SK-N-SH (cell line): ENCODE results near the gene SEC14L1. TPM values are rescaled to one million over a fixed set of nuclear protein-coding genes. Genes with fewer than 3 reads are reported as not detected.
A peak's percentile ranks its signal among the peaks of the same experiment; 100 is the strongest.

ENCODE experiments used
- CTCF ChIA-PET: fragments of 300-600, 350-600 bp; formaldehyde crosslinking; extraction: SDS; loops from one replicate; lab custom pipeline; 2021; lab: Yijun Ruan, JAX
- POLR2A ChIA-PET: fragments of 350-600 bp; sonication (Branson Sonifier 250); formaldehyde crosslinking; extraction: SDS; loops from one replicate; lab custom pipeline; 2020; ENCODE audit warnings: antibody characterized with exemption, inconsistent platforms; lab: Yijun Ruan, JAX
- DNase-seq: peaks from one replicate; pipeline ENCODE4 v3.0.0; 2012
- H2AFZ ChIP-seq: fragments of 200-600 bp; sonication (generic); 2 replicates; pipeline ENCODE4 v1.8.1; 2016; ENCODE audit warnings: antibody characterized with exemption, mild to moderate bottlenecking, low read depth
- H3F3A ChIP-seq: fragments of 200-600 bp; sonication (generic); replicated peaks from 2 replicates; pipeline ENCODE3; 2016; ENCODE audit warnings: antibody characterized with exemption, mild to moderate bottlenecking; ENCODE audit not compliant: insufficient read depth
- H3K27ac ChIP-seq, 2 experiments: fragments of 200-500 bp in 1 of 2; fragments of 200-600 bp in 1 of 2; sonication (Bioruptor generic) in 1 of 2; sonication (generic), shearing (Covaris generic) in 1 of 2; 2 replicates each; pipeline versions ENCODE4 v1.5.1 to v1.6.1; 2014 to 2016; ENCODE audit warnings: low read depth in 2 of 2, inconsistent platforms in 1 of 2, low read length in 1 of 2, mild to moderate bottlenecking in 1 of 2, mixed read lengths in 1 of 2
- H3K27me3 ChIP-seq: fragments of 200-600 bp; sonication (generic), shearing (Covaris generic); 2 replicates; pipeline ENCODE4 v1.6.1; 2016; ENCODE audit warnings: mixed run types; ENCODE audit not compliant: insufficient read depth
- H3K36me3 ChIP-seq, 2 experiments: fragments of 200-500 bp in 1 of 2; fragments of 200-600 bp in 1 of 2; sonication (Bioruptor generic) in 1 of 2; sonication (generic) in 1 of 2; replicated peaks in 1 of 2; 2 replicates each; pipeline versions ENCODE3 to v1.5.1; 2014 to 2016; ENCODE audit warnings: low read length in 1 of 2, mild to moderate bottlenecking in 1 of 2; ENCODE audit not compliant: insufficient read depth in 2 of 2, control insufficient read depth in 1 of 2
- H3K4me1 ChIP-seq, 2 experiments: fragments of 200-500 bp in 1 of 2; fragments of 200-600 bp in 1 of 2; sonication (Bioruptor generic) in 1 of 2; sonication (generic), shearing (Covaris generic) in 1 of 2; 2 replicates each; pipeline versions ENCODE4 v1.5.1 to v1.6.1; 2014 to 2016; ENCODE audit warnings: low read depth in 1 of 2, low read length in 1 of 2, mixed run types in 1 of 2; ENCODE audit not compliant: insufficient read depth in 2 of 2, control insufficient read depth in 1 of 2
- H3K4me2 ChIP-seq: fragments of 200-600 bp; sonication (generic), shearing (Covaris generic); 2 replicates; pipeline ENCODE4 v1.6.1; 2017; ENCODE audit warnings: mixed run types
- H3K4me3 ChIP-seq, 2 experiments: fragments of 200-500 bp in 1 of 2; fragments of 200-600 bp in 1 of 2; sonication (Bioruptor generic) in 1 of 2; sonication (generic), shearing (Covaris generic) in 1 of 2; 2 replicates each; pipeline versions ENCODE4 v1.5.1 to v1.8.1; 2014 to 2016; ENCODE audit warnings: low read depth in 2 of 2, inconsistent platforms in 1 of 2, low read length in 1 of 2, mild to moderate bottlenecking in 1 of 2, mixed read lengths in 1 of 2, moderate library complexity in 1 of 2
- H3K79me2 ChIP-seq: fragments of 200-600 bp; sonication (generic); 2 replicates; pipeline ENCODE4 v1.8.1; 2017; ENCODE audit warnings: mild to moderate bottlenecking; ENCODE audit not compliant: insufficient read depth
- H3K9ac ChIP-seq: fragments of 200-600 bp; sonication (generic); 2 replicates; pipeline ENCODE4 v1.6.1; 2017; ENCODE audit warnings: mixed run types
- H3K9me2 ChIP-seq: fragments of 200-600 bp; sonication (generic); 2 replicates; pipeline ENCODE4 v1.6.1; 2017; ENCODE audit warnings: mixed run types
- H3K9me3 ChIP-seq: fragments of 200-600 bp; sonication (generic); 2 replicates; pipeline ENCODE4 v1.6.1; 2017; ENCODE audit warnings: mixed run types, mild to moderate bottlenecking, moderate library complexity
- H4K20me1 ChIP-seq: fragments of 200-600 bp; sonication (generic); 2 replicates; pipeline ENCODE4 v1.6.1; 2017; ENCODE audit warnings: mild to moderate bottlenecking, mixed run types; ENCODE audit not compliant: insufficient read depth
- ELF1 ChIP-seq: IDR thresholded peaks from 2 replicates; pipeline ENCODE4 v1.4.0; 2012
- FOSL2 ChIP-seq: IDR thresholded peaks from 2 replicates; pipeline ENCODE4 v1.4.0; 2012; ENCODE audit warnings: low read depth, mild to moderate bottlenecking, moderate library complexity, borderline replicate concordance
- FOXJ3 ChIP-seq: sonication (generic); formaldehyde crosslinking; IDR thresholded peaks from 2 replicates; pipeline ENCODE4 v1.5.1; 2020; ENCODE audit warnings: mild to moderate bottlenecking, missing genetic modification reagents
- GATA2 ChIP-seq: sonication (generic); formaldehyde crosslinking; IDR thresholded peaks from 2 replicates; pipeline ENCODE4 v1.5.0; 2020; ENCODE audit warnings: mild to moderate bottlenecking, missing genetic modification reagents
- IRF3 ChIP-seq: fragments of 150-350 bp; IDR thresholded peaks from 2 replicates; pipeline ENCODE4 v1.6.1; 2016; ENCODE audit warnings: mild to moderate bottlenecking, low read depth, low read length
- JUND ChIP-seq: IDR thresholded peaks from 2 replicates; pipeline ENCODE4 v1.4.0; 2012
- MAX ChIP-seq: IDR thresholded peaks from 2 replicates; pipeline ENCODE4 v1.4.0; 2012; ENCODE audit warnings: low read depth
- MXI1 ChIP-seq: IDR thresholded peaks from 2 replicates; pipeline ENCODE4 v1.6.1; 2012; ENCODE audit warnings: mild to moderate bottlenecking, low read depth, low read length, improper control_type of control experiment
- NFIC ChIP-seq: IDR thresholded peaks from 2 replicates; pipeline ENCODE4 v1.4.0; 2012; ENCODE audit warnings: borderline replicate concordance
- RAD21 ChIP-seq: IDR thresholded peaks from 2 replicates; pipeline ENCODE4 v1.6.1; 2012; ENCODE audit warnings: mild to moderate bottlenecking, low read length
- RCOR1 ChIP-seq: fragments of 150-350 bp; IDR thresholded peaks from 2 replicates; pipeline ENCODE4 v1.6.1; 2017; ENCODE audit warnings: antibody characterized with exemption, low read length
- RFX5 ChIP-seq: IDR thresholded peaks from 2 replicates; pipeline ENCODE4 v1.6.1; 2012; ENCODE audit warnings: mild to moderate bottlenecking, improper control_type of control experiment, low read length
- RXRA ChIP-seq: IDR thresholded peaks from 2 replicates; pipeline ENCODE4 v1.4.0; 2012; ENCODE audit warnings: low read depth, mild to moderate bottlenecking, borderline replicate concordance
- SIN3A ChIP-seq: IDR thresholded peaks from 2 replicates; pipeline ENCODE4 v1.6.1; 2012; ENCODE audit warnings: low read depth, mild to moderate bottlenecking, low read length, moderate library complexity, borderline replicate concordance
- TAF1 ChIP-seq: IDR thresholded peaks from 2 replicates; pipeline ENCODE4 v1.6.1; 2012; ENCODE audit warnings: low read depth, mild to moderate bottlenecking, low read length, moderate library complexity, borderline replicate concordance
- TCF12 ChIP-seq: IDR thresholded peaks from 2 replicates; pipeline ENCODE4 v1.4.0; 2012
- WGBS: methylation state at CpG from one replicate; pipeline ENCODE4 v1.1.6; 2017; ENCODE audit warnings: low lambda C conversion rate; 5-methylcytosine and 5-hydroxymethylcytosine counted together
- polyA plus RNA-seq, 3 experiments: library from polyadenylated mRNA; depleted of rRNA; stranded (reverse); fragments of >200 nt; gene quantifications; 2 replicates each; pipeline ENCODE4 v1.2.3, GENCODE V29; 2012
- TF ChIP-seq, protein P1 (sequence below): IDR thresholded peaks from 2 replicates; pipeline ENCODE4 v1.4.0; 2012; ENCODE audit warnings: low read depth, borderline replicate concordance
- TF ChIP-seq, protein P2 (sequence below): IDR thresholded peaks from 2 replicates; pipeline ENCODE4; 2012
- TF ChIP-seq, protein P3 (sequence below): IDR thresholded peaks from 2 replicates; pipeline ENCODE4 v1.4.0; 2012; ENCODE audit warnings: low read depth, borderline replicate concordance

The SEC14L1 gene
- polyA plus RNA-seq, 1 of the 3 experiments (the other 2 are of a cell fraction) = 62.4 TPM

- Histone ChIP-seq H2AFZ (no peak overlapping the region), H3K4me2 (no peak overlapping the region), H3K9ac (no peak overlapping the region), H3K27me3 (no peaks in the 10 kb centered on the region), H4K20me1 (no peaks in the 10 kb centered on the region), H3K4me3 (no peak overlapping the region), H3F3A (peaks cover 6% of the 10 kb centered on the region), H3K36me3 (no peaks in the 10 kb centered on the region), H3K4me1 (no peaks in the 10 kb centered on the region; a peak in 1 of 4 replicates), H3K9me3 (no peaks in the 10 kb centered on the region), H3K27ac (no peak overlapping the region), H3K9me2 (no peaks in the 10 kb centered on the region), H3K79me2 (no peaks in the 10 kb centered on the region)
- POLR2A ChIA-PET = no interaction called here
- CTCF ChIA-PET = interaction anchor here (0.8 to 4.1 kb wide), 6 partner anchors 9 to 360 kb away, joined by 3 to 22 read pairs (median 4); partner anchors contain the start of gene MGAT5B
- 90% methylated on average over 16 of the region's 16 CpGs for WGBS
- peak; percentile 37 for DNase-seq
- TF ChIP-seq FOSL2 = no peak
- no peak for TF ChIP-seq RFX5
- no peak for TF ChIP-seq RCOR1
- TF ChIP-seq ELF1 = no peak
- TF ChIP-seq, protein P1, sequence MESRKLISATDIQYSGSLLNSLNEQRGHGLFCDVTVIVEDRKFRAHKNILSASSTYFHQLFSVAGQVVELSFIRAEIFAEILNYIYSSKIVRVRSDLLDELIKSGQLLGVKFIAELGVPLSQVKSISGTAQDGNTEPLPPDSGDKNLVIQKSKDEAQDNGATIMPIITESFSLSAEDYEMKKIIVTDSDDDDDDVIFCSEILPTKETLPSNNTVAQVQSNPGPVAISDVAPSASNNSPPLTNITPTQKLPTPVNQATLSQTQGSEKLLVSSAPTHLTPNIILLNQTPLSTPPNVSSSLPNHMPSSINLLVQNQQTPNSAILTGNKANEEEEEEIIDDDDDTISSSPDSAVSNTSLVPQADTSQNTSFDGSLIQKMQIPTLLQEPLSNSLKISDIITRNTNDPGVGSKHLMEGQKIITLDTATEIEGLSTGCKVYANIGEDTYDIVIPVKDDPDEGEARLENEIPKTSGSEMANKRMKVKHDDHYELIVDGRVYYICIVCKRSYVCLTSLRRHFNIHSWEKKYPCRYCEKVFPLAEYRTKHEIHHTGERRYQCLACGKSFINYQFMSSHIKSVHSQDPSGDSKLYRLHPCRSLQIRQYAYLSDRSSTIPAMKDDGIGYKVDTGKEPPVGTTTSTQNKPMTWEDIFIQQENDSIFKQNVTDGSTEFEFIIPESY = no peak
- no peak for TF ChIP-seq RAD21
- no peak for TF ChIP-seq GATA2
- no peak for TF ChIP-seq NFIC
- TF ChIP-seq FOXJ3 (CRISPR knock-in tag) = no peak
- TF ChIP-seq TAF1 = no peak
- TF ChIP-seq TCF12 = no peak
- TF ChIP-seq IRF3 = no peak
- TF ChIP-seq MXI1 = no peak
- no peak for TF ChIP-seq JUND
- TF ChIP-seq RXRA = no peak
- TF ChIP-seq, protein P2, sequence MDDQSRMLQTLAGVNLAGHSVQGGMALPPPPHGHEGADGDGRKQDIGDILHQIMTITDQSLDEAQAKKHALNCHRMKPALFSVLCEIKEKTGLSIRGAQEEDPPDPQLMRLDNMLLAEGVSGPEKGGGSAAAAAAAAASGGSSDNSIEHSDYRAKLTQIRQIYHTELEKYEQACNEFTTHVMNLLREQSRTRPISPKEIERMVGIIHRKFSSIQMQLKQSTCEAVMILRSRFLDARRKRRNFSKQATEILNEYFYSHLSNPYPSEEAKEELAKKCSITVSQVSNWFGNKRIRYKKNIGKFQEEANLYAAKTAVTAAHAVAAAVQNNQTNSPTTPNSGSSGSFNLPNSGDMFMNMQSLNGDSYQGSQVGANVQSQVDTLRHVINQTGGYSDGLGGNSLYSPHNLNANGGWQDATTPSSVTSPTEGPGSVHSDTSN = no peak
- no peak for TF ChIP-seq MAX
- TF ChIP-seq, protein P3, sequence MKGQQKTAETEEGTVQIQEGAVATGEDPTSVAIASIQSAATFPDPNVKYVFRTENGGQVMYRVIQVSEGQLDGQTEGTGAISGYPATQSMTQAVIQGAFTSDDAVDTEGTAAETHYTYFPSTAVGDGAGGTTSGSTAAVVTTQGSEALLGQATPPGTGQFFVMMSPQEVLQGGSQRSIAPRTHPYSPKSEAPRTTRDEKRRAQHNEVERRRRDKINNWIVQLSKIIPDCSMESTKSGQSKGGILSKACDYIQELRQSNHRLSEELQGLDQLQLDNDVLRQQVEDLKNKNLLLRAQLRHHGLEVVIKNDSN = no peak
- TF ChIP-seq SIN3A = no peak
Measured at GRCh38 chr17:77228241-77228752, 87.5 kb downstream of the SEC14L1 start.
